Thyroid gland (tissue), 4 donors: ENCODE results near the gene PKHD1.

Experiments used
- POLR2A ChIP-seq, 2 donors: fragments of 450-650 bp; IDR thresholded peaks; one replicate each; pipeline ENCODE4 v1.6.1; 2017; ENCODE audit warnings: antibody characterized with exemption in 2 of 2, mild to moderate bottlenecking in 2 of 2, moderate library complexity in 1 of 2
- TF ChIP-seq, protein P1 (sequence below), 6 experiments: fragments of 200-600 bp in 3 of 6; fragments of 450-650 bp in 3 of 6; sonication (generic) in 3 of 6; IDR thresholded peaks; one replicate each; pipeline ENCODE4 v1.5.1; 2016 to 2019; ENCODE audit warnings: antibody characterized with exemption in 6 of 6, mild to moderate bottlenecking in 2 of 6, inconsistent platforms in 1 of 6, moderate library complexity in 1 of 6

DNA sequence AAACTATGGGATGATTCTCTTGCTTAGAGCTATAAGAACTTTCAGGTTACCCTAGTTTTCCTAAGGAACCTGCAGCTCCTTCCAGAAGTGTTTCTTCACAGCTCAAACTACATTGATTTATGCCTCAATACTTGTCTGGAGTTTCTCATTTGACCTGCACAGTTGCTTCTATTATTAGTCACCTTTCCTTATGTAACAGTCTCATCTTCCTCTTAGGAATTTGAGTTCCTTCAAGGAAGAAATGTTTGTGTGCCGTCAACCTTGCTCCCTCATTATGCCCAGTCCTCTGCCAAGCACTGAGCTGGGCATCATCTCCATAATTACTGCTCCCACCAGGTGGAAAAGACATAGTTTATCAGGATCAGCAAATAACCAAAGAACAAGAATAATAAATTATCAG, 466.4 kb downstream of the PKHD1 start:
- TF ChIP-seq, protein P1, sequence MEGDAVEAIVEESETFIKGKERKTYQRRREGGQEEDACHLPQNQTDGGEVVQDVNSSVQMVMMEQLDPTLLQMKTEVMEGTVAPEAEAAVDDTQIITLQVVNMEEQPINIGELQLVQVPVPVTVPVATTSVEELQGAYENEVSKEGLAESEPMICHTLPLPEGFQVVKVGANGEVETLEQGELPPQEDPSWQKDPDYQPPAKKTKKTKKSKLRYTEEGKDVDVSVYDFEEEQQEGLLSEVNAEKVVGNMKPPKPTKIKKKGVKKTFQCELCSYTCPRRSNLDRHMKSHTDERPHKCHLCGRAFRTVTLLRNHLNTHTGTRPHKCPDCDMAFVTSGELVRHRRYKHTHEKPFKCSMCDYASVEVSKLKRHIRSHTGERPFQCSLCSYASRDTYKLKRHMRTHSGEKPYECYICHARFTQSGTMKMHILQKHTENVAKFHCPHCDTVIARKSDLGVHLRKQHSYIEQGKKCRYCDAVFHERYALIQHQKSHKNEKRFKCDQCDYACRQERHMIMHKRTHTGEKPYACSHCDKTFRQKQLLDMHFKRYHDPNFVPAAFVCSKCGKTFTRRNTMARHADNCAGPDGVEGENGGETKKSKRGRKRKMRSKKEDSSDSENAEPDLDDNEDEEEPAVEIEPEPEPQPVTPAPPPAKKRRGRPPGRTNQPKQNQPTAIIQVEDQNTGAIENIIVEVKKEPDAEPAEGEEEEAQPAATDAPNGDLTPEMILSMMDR (IDR thresholded peaks at IDR 0.05), result no peak
- no peak for TF ChIP-seq POLR2A (IDR thresholded peaks at IDR 0.05)
